T1000 (cell line): ENCODE data around the gene NAT10.
"Not testable (repeated sequence)": the region's sequence is repeated elsewhere in the genome, so short reads cannot be mapped to it uniquely, and the experiment has no call there.

Experiments
- DNase-seq: peaks from one replicate; lab custom pipeline; 2025; ENCODE audit warnings: mixed read lengths; lab: John Stamatoyannopoulos, UW

NAT10 gene

GRCh38 chr11:34105079-34105956 lies at the start of gene NAT10:
Gene NAT10, plus strand, starts transcription at chr11:34105629. Its CDS starts 2,597 bp downstream, at chr11:34108226.
- peak; percentile 92 for DNase-seq

DNA sequence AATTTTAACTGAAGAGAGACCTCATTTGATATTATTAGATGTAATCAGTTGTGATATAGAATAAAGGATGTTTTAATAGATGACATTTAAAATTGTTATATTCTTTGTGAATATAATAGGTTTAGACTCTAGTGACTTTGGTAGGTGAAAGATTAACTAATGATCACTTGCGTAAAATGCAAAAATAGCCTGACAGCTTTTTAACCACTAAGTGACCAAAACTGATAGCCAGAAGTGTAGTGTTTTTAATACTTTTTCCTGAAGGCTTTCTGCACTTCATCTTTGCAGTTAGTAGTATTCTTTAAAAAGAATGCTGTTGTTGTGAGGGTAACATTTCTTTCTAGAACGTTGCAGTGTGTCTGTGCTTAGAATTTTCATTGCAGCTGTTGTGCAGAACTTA lies 48.8 kb upstream of the NAT10 start:
- no peak for DNase-seq

- DNase-seq: no peak
Measured at GRCh38 chr11:34063061-34063795, 42.2 kb upstream of the NAT10 start.

DNA sequence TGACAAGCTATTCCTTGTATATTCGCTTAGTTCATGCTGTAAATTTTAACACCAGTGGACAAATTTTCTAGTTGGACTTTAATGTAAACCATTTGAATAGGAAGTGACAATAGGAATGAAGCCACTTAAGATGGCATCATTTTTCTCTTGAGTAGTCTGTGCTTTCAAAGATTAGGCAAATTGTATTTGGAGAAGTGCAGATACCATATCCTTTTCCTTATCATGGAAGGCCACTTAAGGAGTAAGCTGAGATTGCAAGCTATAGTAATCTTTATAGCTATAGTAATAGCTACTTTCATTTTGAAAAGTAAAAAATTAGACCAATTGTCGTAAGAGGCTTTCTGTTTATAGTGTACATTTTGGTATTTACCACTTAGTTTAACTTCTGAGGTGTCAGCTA lies 41.1 kb upstream of the NAT10 start:
- DNase-seq: no peak

- DNase-seq: no peak
Measured at GRCh38 chr11:34065505-34066203, 39.8 kb upstream of the NAT10 start.

DNA sequence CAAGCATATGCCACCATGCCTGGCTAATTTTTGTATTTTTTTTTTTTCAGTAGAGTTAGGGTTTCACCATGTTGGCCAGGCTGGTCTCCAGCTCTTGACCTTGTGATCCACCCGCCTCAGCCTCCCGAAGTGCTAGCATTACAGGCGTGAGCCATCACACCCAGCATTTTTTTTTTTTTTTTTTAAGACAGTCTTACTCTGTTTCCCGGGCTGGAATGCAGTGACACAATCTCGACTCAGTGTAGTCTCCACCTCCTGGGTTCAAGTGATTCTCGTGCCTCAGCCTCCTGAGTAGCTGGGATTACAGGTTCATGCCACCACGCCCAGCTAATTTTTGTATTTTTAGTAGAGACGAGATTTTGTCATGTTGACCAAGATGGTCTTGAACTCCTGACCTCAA lies 38.7 kb upstream of the NAT10 start:
- not testable (repeated sequence) for DNase-seq

- DNase-seq: no peak
Measured at GRCh38 chr11:34067383-34068065, 37.9 kb upstream of the NAT10 start.

- DNase-seq: no peak
Measured at GRCh38 chr11:34068111-34068510, 37.3 kb upstream of the NAT10 start.

DNA sequence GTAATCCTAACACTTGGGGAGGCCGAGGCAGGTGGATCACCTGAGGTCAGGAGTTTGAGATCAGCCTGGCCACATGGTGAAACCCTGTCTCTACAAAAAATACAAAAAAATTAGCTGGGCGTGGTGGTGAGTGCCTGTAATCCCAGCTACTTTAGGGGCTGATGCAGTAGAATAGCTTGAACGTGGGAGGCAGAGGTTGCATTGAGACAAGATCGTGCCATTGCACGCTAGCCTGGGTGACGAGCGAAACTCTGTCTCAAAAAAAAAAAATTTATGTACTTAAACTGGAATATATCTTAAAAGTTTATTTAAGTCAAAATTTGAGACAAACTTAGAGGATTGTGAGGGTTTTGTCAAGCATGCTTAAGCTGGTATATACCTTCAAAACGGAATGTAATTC lies 34.1 kb upstream of the NAT10 start:
- DNase-seq: not testable (repeated sequence)

DNA sequence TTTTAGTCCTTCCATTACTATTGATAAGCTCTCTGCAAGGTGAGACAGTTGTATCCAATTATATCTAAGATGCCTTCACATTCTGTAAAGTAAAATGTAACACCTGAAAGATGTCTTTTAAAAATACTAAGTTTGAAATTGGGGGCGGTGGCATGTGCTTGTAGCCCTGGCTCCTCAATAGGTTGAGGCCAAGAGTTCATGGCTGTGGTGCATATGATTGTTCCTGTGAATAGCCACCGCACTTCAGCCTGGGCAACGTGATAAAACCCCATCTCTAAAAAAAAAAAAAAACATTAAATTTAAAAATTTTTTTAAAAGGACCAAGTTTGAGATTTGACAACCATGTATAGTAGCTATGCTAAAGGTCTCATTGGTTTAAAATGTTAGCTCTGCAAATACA lies 33.4 kb upstream of the NAT10 start:
- no peak for DNase-seq

- DNase-seq: no peak
Measured at GRCh38 chr11:34072832-34073231, 32.6 kb upstream of the NAT10 start.

DNA sequence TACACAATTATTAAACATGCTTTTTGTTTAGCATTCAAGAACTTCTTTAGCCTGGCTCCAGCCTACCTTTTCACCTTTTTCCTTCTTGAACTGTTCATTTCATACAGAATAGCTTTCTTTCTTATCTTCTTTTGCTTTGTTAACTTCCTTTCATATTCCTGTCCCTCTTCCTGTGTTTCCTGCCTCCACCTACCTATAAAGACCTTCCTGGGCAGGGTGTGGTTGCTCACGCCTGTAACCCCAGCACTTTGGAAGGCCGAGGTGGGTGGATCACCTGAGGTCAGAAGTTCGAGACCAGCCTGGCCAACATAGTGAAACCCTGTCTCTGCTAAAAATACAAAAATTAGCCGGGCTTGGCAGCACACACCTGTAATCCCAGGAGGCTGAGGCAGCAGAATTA lies 31.0 kb upstream of the NAT10 start:
- DNase-seq: no peak

- no peak for DNase-seq
Measured at GRCh38 chr11:34075178-34075820, 30.1 kb upstream of the NAT10 start.

- no peak for DNase-seq
Measured at GRCh38 chr11:34080609-34081008, 24.8 kb upstream of the NAT10 start.

GRCh38 chr11:34084637-34085036 lies 20.8 kb upstream of the NAT10 start:
- DNase-seq: no peak

DNA sequence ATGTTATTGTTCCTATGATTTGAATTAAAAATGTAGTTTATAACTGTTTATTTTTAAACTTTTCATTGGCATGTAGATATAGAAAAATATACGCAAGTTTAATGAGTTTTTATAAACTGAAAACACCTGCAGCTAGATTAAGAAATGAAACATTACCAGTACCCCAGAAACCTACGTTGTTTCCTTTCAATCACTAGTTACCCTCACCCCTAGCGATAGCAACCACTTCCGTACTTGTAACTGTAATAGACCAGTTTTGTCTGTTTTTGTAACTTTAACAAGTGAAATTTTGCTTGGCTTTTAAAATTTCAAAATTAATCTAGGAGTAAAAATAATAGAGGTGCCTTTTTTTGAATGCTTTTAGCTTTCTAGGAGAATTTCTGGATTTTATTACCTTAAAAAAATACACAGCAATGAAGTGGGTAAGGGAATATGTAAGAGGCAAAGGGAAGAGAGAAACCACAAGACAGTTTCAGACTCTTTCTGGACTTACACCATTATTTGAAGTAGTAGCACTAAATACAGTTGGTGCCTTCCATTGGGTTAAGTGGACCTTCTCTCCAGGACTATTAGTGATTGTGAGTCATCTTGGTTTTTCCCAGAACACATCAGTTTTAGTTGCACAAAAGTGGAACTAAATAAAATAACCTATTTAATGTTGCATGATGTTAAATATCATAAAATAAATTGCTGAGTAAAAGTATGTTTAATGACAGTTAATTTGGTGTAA lies 18.7 kb upstream of the NAT10 start:
- DNase-seq: no peak

GRCh38 chr11:34091825-34092224 lies 13.6 kb upstream of the NAT10 start:
- DNase-seq: no peak

DNA sequence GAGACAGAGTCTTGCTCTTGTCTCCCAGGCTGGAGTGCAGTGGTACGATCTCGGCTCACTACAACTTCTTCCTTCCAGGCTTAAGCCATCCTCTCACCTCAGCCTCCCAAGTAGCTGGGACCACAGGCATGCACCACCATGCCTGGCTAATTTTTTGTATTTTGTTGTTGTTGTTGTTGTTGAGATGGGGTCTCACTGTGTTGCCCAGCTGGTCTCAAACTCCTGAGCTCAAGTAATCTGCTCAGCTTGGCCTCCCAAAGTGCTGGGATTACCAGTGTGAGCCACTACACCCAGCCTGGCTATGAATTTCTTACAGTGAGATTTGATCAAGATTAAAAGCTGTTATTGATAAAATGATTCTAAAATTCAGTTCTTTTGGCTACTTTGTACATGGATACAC lies 10.5 kb upstream of the NAT10 start:
- DNase-seq: not testable (repeated sequence)

DNA sequence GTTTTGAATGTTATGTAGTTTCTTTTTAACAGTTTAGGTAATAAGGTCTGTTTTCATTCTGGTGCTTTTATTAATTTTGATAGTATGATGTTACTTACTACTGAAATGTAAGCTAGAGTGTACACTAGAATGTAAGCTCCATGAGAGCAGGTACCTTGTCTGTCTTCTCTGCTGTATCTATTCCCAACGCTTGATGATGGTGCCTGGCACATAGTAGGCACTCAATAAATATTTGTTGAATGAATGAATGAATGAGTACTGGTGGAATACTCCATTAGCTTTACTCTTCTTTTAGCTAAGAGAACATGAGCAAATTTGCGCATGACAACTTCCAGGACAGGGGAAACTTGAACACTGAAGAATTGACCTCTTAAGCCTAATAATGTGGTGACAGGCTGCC lies 6.6 kb upstream of the NAT10 start:
- no peak for DNase-seq

DNA sequence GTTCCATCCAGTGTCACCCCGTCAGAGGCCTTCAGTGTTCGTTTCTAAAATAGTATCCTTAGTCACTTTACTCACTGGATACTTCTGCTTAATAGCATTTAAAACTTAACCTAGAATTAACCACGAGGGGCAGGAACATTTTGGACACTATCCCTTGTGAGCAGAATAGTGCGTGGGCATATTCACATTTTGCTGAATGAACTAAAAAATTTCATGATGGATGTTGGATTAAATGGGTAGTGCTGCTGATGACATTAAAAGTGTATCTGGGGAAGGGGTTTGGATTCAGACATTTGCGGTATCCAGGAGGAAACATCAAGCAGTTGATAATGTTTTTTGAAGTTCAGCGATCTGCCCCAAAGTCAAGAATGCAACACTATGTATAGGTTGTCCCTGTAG lies 750 bp upstream of the NAT10 start:
- no peak for DNase-seq

GRCh38 chr11:34105957-34106504 lies 602 bp downstream of the NAT10 start:
- DNase-seq: no peak
